ENCODE results near the gene ARHGAP1.
"Not testable (repeated sequence)": the region's sequence is repeated elsewhere in the genome, so short reads cannot be mapped to it uniquely, and the experiment has no call there.

The ARHGAP1 gene

DNA sequence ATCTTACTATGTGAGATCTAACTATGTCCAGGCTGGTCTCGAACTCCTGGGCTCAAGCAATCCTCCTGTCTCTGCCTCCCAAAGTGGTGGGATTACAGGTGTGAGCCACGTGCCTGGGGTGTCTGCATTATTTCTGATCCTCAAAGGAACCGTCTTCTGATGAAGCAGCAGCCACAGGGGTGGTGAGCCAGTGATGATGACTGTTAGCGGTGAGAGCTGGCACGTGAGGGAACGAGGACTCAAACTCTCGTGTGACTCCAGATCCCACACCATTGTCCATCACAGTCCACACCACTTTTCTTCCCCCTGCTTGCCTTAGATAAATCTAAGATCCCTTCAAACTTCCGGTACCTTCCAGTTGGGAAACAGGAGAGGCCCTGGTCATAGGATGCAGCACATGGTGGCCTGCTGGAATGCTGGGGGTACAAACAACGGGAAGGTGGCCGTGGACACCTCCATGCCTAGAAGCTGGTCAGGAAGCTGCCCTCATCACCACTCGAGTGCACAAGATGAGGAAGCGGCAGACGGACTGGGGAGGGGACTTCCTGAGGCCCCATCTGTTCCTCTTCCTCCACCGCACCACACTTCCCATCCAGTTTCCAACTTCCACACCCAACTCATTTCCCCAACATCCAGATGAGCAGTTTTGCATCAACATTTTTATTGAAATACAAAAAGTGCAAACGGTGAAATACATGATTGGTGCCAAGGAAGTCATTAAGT lies 23.8 kb downstream of the ARHGAP1 start:
- Histone ChIP-seq H3K36me3 (ENCODE audit: insufficient read depth, low read length) (peaks cover 63% of the 10 kb centered on the region), H3K4me1 (ENCODE audit: insufficient read depth, low read length) (peaks cover 22% of the 10 kb centered on the region)

DNA sequence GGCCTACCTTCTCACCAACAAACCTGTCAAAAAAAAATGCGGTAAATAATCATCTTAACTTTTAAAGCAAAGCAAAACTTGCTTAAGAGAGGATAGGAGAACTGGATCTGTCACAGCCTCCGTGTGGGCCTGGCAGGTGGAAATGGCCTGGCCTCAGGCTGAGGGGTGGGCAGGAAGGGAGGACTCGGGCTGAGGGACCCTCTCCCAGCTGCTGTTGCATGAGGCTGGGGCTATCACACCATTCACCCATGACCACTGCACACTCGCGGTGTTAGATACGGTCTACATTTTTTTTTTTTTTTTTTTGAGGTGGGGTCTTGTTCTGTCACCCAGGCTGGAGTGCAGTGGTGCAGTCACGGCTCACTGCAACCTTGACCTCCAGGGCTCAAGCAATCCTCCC lies 24.5 kb downstream of the ARHGAP1 start:
- H3K36me3 ChIP-seq (ENCODE audit: insufficient read depth, low read length) = peaks cover 58% of the 10 kb centered on the region
- no peak overlapping the region for H3K4me3 ChIP-seq (ENCODE audit: low read depth in 1 of 2, low read length in 2 of 2)
- H3K9me3 ChIP-seq (ENCODE audit: low read length) = no peaks in the 10 kb centered on the region
- H3K27ac ChIP-seq (ENCODE audit: low read depth, low read length) = no peak overlapping the region
- H3K9ac ChIP-seq (ENCODE audit: low read length) = no peak overlapping the region
- H3K27me3 ChIP-seq (ENCODE audit: control insufficient read depth in 1 of 2, insufficient read depth in 2 of 2, low read length in 2 of 2) = no peaks in the 10 kb centered on the region
- peaks cover 22% of the 10 kb centered on the region for H3K4me1 ChIP-seq (ENCODE audit: insufficient read depth, low read length)

More for the DNA sequence above, 23.8 kb downstream of the ARHGAP1 start:
- Histone ChIP-seq H3K9me3 (ENCODE audit: low read length) (no peaks in the 10 kb centered on the region), H3K4me3 (ENCODE audit: low read depth in 1 of 2, low read length in 2 of 2) (no peak overlapping the region), H3K27me3 (ENCODE audit: control insufficient read depth in 1 of 2, insufficient read depth in 2 of 2, low read length in 2 of 2) (no peaks in the 10 kb centered on the region), H3K9ac (ENCODE audit: low read length) (no peak overlapping the region), H3K27ac (ENCODE audit: low read depth, low read length) (peak overlapping the region; percentile 17)

DNA sequence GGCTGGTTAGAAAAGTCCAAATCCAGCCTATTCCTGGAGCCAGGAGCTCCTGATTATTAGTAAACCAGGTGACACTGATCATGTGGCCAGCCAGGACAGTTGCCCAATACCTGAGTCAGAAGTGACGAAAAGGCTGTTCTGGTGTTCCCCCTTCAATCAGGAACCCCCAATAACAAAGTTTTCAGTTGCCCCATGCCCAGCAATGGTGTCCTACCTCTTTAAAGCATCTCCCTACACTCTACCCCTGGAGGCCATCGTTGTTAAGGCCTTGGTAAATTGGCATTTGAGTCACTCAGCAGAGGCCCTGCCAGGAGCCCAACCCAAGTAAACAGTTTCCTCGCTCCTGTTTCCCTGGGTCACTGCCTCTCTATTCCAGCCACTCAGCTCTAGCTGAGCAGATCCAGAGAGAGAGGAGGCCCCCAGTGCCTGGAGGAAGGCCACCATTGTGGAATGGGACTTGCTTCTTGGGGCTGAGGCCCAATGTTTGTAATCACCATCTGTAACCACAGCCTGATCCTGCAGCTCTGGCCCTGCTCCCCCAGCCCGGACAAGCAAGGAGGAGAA lies 25.0 kb downstream of the ARHGAP1 start:
- H3K36me3 ChIP-seq (ENCODE audit: insufficient read depth, low read length) = peaks cover 58% of the 10 kb centered on the region
- H3K4me3 ChIP-seq (ENCODE audit: low read depth in 1 of 2, low read length in 2 of 2) = no peak overlapping the region
- no peak overlapping the region for H3K9ac ChIP-seq (ENCODE audit: low read length)
- H3K27me3 ChIP-seq (ENCODE audit: control insufficient read depth in 1 of 2, insufficient read depth in 2 of 2, low read length in 2 of 2) = no peaks in the 10 kb centered on the region
- no peaks in the 10 kb centered on the region for H3K9me3 ChIP-seq (ENCODE audit: low read length)
- H3K4me1 ChIP-seq (ENCODE audit: insufficient read depth, low read length) = peaks cover 22% of the 10 kb centered on the region
- peak overlapping the region; percentile 57 for H3K27ac ChIP-seq (ENCODE audit: low read depth, low read length)

DNA sequence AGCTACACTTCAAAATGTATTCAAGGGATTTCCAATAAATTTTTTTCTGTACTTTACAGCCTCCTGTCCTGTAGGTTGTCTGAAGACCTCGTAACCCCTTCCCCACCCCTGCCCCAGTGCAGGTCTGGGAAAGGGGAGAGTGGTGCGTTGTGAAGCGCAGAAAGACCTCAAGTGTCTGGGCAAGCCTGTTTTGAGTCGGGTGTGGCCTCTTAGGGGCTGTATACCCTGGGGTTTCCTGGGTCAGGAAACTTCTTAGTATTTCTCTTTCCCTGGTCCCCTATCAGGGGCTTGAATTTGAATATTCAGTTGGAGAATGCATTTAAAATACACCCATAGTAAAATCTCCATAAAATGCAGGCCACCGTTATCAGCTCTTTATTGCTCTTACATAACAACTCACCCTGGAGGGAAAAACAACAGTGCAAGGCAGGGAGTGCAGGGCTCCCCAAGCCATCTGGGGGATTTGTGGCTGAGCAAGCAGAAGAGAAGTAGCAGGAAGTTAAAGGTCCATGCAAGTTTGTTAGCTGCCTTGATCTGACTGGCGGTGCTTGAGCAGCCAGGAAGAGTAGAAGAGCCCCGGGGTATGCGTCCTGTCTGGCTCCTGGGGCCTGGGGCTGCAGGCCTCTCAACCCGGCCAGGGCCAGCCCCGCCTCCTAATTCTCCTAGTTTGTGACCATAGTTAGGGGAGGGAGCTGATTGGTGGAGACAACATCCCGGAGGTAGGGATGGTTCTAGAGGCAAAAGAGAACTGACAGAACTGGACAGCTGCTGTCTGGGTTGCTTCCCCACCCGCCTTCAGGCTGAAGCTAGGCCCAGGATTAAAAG lies 25.7 kb downstream of the ARHGAP1 start:
- H3K36me3 ChIP-seq (ENCODE audit: insufficient read depth, low read length) = peaks cover 56% of the 10 kb centered on the region

DNA sequence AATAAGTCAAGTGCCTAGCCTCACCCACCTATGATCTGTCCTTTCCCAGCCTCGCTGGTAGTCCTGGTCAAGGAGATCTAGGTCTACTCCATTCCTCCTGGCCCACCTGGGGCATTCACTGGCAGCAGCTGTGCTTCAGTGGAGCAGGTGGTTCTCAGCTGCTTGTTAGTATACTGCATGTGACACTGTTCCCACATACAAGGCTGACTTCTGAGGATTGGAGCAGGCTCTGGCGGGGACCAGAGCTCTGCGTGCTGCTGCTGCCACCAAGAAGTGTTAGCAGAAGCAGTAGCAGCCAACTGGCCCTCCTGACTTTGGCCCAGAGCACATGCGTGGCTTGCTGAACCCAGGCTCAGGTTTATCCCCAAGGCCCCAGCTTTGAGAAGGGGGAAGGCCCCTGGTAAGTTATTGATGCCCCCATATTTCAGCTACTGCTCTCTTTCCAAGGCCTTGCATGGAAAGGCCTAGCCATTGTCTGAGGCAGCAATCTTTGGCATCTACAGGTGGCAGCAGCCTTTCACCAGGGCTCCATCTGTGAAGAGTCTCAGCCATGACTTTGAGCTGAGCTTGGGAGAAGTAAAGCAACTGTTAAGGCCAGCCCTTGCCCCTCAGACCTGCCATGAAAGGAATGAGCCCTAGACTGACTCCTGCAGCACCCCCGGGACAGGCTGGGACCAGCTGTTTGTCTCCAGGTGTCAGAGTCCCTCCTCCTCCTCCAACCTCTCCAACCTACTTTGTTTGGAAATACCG lies 26.5 kb downstream of the ARHGAP1 start:
- Histone ChIP-seq H3K9ac (ENCODE audit: low read length) (no peak overlapping the region), H3K4me1 (ENCODE audit: insufficient read depth, low read length) (peaks cover 22% of the 10 kb centered on the region)

More for the DNA sequence above, 25.7 kb downstream of the ARHGAP1 start:
- H3K27ac ChIP-seq (ENCODE audit: low read depth, low read length) = peak overlapping the region; percentile 57
- peaks cover 22% of the 10 kb centered on the region for H3K4me1 ChIP-seq (ENCODE audit: insufficient read depth, low read length)
- no peaks in the 10 kb centered on the region for H3K9me3 ChIP-seq (ENCODE audit: low read length)
- no peak overlapping the region for H3K4me3 ChIP-seq (ENCODE audit: low read depth in 1 of 2, low read length in 2 of 2)
- no peak overlapping the region for H3K9ac ChIP-seq (ENCODE audit: low read length)
- H3K27me3 ChIP-seq (ENCODE audit: control insufficient read depth in 1 of 2, insufficient read depth in 2 of 2, low read length in 2 of 2) = no peaks in the 10 kb centered on the region

DNA sequence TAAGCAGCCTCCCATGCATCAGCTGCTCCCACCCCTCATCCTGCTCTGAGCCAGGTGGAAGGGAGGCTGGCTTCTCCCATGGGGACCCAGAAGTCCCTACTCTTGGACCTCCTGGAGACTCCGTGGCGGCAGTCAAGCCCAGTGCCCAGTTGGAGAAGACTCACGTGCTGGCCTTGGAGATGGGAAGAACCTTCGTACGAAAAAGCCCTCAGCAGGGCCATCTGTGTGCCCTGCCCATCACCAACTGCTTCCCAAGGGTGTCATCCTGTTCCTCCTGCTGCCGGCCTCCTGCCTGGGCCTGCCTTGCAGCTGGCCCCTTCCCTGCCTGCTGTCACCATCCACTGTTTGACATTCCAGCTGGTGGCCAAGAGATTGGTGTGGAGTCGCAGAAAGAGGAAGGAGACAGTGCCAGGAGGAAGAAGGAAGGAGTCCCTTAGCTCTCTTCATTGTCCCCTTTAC lies 28.0 kb downstream of the ARHGAP1 start:
- Histone ChIP-seq H3K9ac (ENCODE audit: low read length) (no peak overlapping the region), H3K36me3 (ENCODE audit: insufficient read depth, low read length) (peaks cover 57% of the 10 kb centered on the region), H3K27ac (ENCODE audit: low read depth, low read length) (no peak overlapping the region), H3K9me3 (ENCODE audit: low read length) (no peaks in the 10 kb centered on the region), H3K4me1 (ENCODE audit: insufficient read depth, low read length) (peaks cover 23% of the 10 kb centered on the region), H3K4me3 (ENCODE audit: low read depth in 1 of 2, low read length in 2 of 2) (no peak overlapping the region), H3K27me3 (ENCODE audit: control insufficient read depth in 1 of 2, insufficient read depth in 2 of 2, low read length in 2 of 2) (no peaks in the 10 kb centered on the region)

More for the DNA sequence above, 26.5 kb downstream of the ARHGAP1 start:
- H3K9me3 ChIP-seq (ENCODE audit: low read length) = no peaks in the 10 kb centered on the region
- H3K4me3 ChIP-seq (ENCODE audit: low read depth in 1 of 2, low read length in 2 of 2) = no peak overlapping the region
- H3K27me3 ChIP-seq (ENCODE audit: control insufficient read depth in 1 of 2, insufficient read depth in 2 of 2, low read length in 2 of 2) = no peaks in the 10 kb centered on the region
- peaks cover 56% of the 10 kb centered on the region for H3K36me3 ChIP-seq (ENCODE audit: insufficient read depth, low read length)
- peak overlapping the region; percentile 57 for H3K27ac ChIP-seq (ENCODE audit: low read depth, low read length)

DNA sequence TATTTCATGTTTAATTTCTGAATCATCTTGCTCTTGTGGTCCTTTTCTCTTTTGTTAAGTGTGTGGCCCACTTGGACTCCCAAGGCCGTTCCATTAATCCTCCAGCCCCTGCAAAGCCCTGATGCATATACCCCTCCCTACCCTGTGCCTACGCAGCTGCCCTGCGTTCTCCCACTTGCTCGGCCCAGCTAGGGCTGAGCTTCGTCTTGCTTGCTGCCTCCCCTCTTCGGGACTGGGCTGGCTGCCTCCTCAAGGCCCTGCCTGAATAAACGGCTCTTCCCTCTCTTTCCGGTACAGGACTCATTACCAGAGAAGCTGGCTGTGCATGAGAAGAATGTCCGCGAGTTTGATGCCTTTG lies 28.5 kb downstream of the ARHGAP1 start:
- no peak overlapping the region for H3K27ac ChIP-seq (ENCODE audit: low read depth, low read length)
- peaks cover 23% of the 10 kb centered on the region for H3K4me1 ChIP-seq (ENCODE audit: insufficient read depth, low read length)
- no peak overlapping the region for H3K4me3 ChIP-seq (ENCODE audit: low read depth in 1 of 2, low read length in 2 of 2)
- H3K9me3 ChIP-seq (ENCODE audit: low read length) = no peaks in the 10 kb centered on the region
- H3K36me3 ChIP-seq (ENCODE audit: insufficient read depth, low read length) = peaks cover 57% of the 10 kb centered on the region
- H3K9ac ChIP-seq (ENCODE audit: low read length) = no peak overlapping the region
- H3K27me3 ChIP-seq (ENCODE audit: control insufficient read depth in 1 of 2, insufficient read depth in 2 of 2, low read length in 2 of 2) = no peaks in the 10 kb centered on the region

DNA sequence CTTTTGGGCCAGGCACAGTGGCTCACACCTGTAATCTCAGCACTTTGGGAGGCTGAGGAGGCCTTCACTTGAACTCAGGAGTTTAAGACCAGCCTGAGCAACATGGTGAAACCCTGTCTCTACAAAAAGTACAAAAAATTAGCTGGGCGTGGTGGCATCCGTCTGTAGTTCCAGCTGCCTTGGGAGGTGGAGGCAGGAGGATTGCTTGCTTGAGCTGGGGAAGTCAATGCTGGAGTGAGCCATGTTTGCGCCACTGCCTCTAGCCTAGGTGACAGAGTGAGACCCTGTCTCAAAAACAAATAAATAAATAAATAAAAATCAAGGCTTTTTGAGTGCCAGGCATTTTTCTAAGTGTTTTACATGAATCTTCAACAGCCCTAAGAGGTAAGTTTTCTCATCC lies 29.9 kb downstream of the ARHGAP1 start:
- H3K9ac ChIP-seq (ENCODE audit: low read length); H3K27ac ChIP-seq (ENCODE audit: low read depth, low read length); H3K4me3 ChIP-seq (ENCODE audit: low read depth in 1 of 2, low read length in 2 of 2); H3K9me3 ChIP-seq (ENCODE audit: low read length); H3K27me3 ChIP-seq (ENCODE audit: control insufficient read depth in 1 of 2, insufficient read depth in 2 of 2, low read length in 2 of 2): not testable (repeated sequence)
- Histone ChIP-seq H3K36me3 (ENCODE audit: insufficient read depth, low read length) (peaks cover 65% of the 10 kb centered on the region), H3K4me1 (ENCODE audit: insufficient read depth, low read length) (peaks cover 22% of the 10 kb centered on the region)

DNA sequence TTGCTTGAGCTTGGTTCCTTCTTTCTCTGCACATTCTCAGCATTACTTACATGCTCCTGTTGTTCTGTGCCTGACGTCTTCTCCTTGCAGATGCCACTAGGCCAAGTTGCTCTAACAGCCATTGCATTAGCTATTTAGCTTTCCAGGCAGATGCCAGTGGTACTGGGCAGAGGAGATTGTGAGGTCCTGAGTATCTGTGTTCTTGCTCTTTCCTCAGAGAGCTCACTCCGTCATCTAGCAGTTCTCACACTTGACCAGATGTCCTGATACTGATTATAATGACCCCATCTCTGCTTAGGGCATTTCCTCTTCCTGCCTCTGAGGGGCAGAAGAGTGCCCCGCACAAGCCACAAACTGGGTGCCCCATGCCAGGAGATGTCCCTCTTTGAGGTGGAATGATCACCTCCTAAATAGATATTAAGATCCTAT lies 30.7 kb downstream of the ARHGAP1 start:
- no peak overlapping the region for H3K9ac ChIP-seq (ENCODE audit: low read length)
- H3K4me3 ChIP-seq (ENCODE audit: low read depth in 1 of 2, low read length in 2 of 2) = no peak overlapping the region
- no peak overlapping the region for H3K27ac ChIP-seq (ENCODE audit: low read depth, low read length)
- H3K36me3 ChIP-seq (ENCODE audit: insufficient read depth, low read length) = peaks cover 72% of the 10 kb centered on the region
- H3K27me3 ChIP-seq (ENCODE audit: control insufficient read depth in 1 of 2, insufficient read depth in 2 of 2, low read length in 2 of 2) = no peaks in the 10 kb centered on the region
- no peaks in the 10 kb centered on the region for H3K9me3 ChIP-seq (ENCODE audit: low read length)
- H3K4me1 ChIP-seq (ENCODE audit: insufficient read depth, low read length) = peaks cover 14% of the 10 kb centered on the region

DNA sequence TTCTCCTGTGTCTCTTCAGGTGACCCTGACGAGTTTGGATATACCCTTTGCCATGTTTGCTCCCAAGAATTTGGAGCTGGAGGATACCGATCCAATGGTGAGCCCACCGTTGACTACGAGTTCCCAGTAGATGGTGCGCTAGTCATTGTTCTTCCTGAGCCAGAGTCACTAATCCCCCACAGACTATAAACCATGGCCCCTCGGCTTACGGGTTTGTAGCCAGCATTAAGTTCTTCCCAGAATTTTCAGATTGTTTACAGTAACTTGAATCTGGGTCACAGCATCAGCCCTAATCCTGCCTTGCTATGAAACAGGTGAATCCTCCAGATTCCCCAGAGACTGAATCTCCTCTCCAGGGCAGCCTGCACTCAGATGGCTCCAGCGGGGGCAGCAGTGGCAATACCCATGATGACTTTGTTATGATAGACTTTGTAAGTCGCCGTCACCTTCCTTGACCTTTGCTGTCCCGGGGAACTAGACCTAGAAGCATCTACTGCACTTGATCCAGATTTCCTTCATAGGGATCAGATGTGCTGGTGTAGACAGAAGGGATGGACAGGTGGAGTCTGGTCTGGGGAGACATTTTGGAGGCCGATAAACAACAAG lies 31.8 kb downstream of the ARHGAP1 start:
- H3K4me3 ChIP-seq (ENCODE audit: low read depth in 1 of 2, low read length in 2 of 2) = no peak overlapping the region
- no peaks in the 10 kb centered on the region for H3K9me3 ChIP-seq (ENCODE audit: low read length)
- H3K27me3 ChIP-seq (ENCODE audit: control insufficient read depth in 1 of 2, insufficient read depth in 2 of 2, low read length in 2 of 2) = no peaks in the 10 kb centered on the region
- H3K27ac ChIP-seq (ENCODE audit: low read depth, low read length) = no peak overlapping the region
- peaks cover 81% of the 10 kb centered on the region for H3K36me3 ChIP-seq (ENCODE audit: insufficient read depth, low read length)
- peaks cover 10% of the 10 kb centered on the region for H3K4me1 ChIP-seq (ENCODE audit: insufficient read depth, low read length)
- no peak overlapping the region for H3K9ac ChIP-seq (ENCODE audit: low read length)
